ENCODE data around the gene CFAP74. TPM values are rescaled to one million over a fixed set of nuclear protein-coding genes. Genes with fewer than 3 reads are reported as not detected.

The CFAP74 gene
- total RNA-seq, 2 experiments from 2014 or later = not detected

GRCh38 chr1:1986451-1987141, 17.0 kb downstream of the CFAP74 start:
- peaks cover 11% of the 10 kb centered on the region in 2 experiments for H3K27me3 ChIP-seq (ENCODE audit: control insufficient read depth in 1 of 2, insufficient read depth in 2 of 2, low read length in 2 of 2)
- Mint-ChIP-seq H3K27ac (no peak overlapping the region), H3K4me1 (ENCODE audit: low read depth) (peaks cover 9% of the 10 kb centered on the region), H3K27me3 (peaks cover 20% of the 10 kb centered on the region), H3K9me3 (no peaks in the 10 kb centered on the region), H3K4me3 (no peak overlapping the region), H3K36me3 (ENCODE audit: low read depth) (no peaks in the 10 kb centered on the region)
- intact Hi-C loops (cut with DNase I, micrococcal nuclease) = no loop called here
- no peak for TF ChIP-seq CTCF (IDR thresholded peaks at IDR 0.05)
- CTCF ChIA-PET = no interaction called here
- peaks cover 0 to 14% of the 10 kb centered on the region in 2 experiments for H3K9me3 ChIP-seq (ENCODE audit: control insufficient read depth in 1 of 2, insufficient read depth in 1 of 2, low read length in 2 of 2)
- no peaks in the 10 kb centered on the region for H3K36me3 ChIP-seq (ENCODE audit: insufficient read depth, low read length)
- POLR2A ChIA-PET = no interaction called here
- no peak overlapping the region for H3K4me3 ChIP-seq (ENCODE audit: low read length)
- H3K27ac ChIP-seq (ENCODE audit: low read depth in 1 of 2, low read length in 2 of 2) = no peak overlapping the region
- H3K4me1 ChIP-seq (ENCODE audit: insufficient read depth, low read length) = peaks cover 7% of the 10 kb centered on the region
- no peak for DNase-seq
- ATAC-seq (ENCODE audit: poor library complexity) = no peak

DNA sequence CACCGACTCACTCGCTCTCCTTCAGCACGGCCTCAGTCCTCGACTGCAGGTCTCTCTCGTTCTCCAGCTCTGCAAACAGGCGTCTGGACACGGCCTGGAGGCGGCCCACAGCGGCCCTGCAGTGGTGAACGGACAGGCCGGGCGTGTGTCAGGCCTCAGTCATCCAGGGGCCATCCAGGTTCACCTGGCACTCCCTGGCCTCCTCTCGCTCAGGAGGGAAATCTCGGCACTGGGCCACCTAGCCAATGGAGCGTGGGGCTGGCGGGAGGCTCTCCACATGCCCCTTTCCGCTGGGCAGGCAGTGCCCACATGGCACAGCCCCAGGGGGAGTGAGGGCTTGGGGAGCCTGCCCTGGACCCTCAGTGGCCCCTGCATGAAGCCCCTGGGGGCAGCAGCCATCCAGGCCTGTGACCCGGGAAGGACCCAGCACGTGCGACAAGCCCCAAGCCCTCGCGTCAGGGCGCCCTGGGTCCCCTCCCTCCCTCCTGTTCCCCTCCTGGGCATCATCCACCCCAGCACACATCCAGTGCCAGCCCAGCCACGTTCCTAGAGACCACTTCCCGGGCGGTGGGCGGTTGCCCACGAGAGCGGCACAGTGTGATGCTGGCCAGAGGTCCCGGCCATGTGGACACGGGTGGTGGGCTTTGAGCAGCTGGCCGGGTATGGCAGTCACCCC, 18.1 kb downstream of the CFAP74 start:
- Histone ChIP-seq H3K27ac (ENCODE audit: low read depth in 1 of 2, low read length in 2 of 2) (no peak overlapping the region), H3K27me3 (ENCODE audit: control insufficient read depth in 1 of 2, insufficient read depth in 2 of 2, low read length in 2 of 2) (peaks cover 11% of the 10 kb centered on the region in 2 experiments), H3K4me3 (ENCODE audit: low read length) (no peak overlapping the region), H3K4me1 (ENCODE audit: insufficient read depth, low read length) (peaks cover 7% of the 10 kb centered on the region), H3K9me3 (ENCODE audit: control insufficient read depth in 1 of 2, insufficient read depth in 1 of 2, low read length in 2 of 2) (peaks cover 0 to 21% of the 10 kb centered on the region in 2 experiments), H3K36me3 (ENCODE audit: insufficient read depth, low read length) (no peaks in the 10 kb centered on the region)
- H3K4me3 Mint-ChIP-seq = no peak overlapping the region
- intact Hi-C loops (cut with DNase I, micrococcal nuclease) = no loop called here
- peaks cover 15% of the 10 kb centered on the region for H3K27me3 Mint-ChIP-seq
- POLR2A ChIA-PET = no interaction called here
- no peaks in the 10 kb centered on the region for H3K9me3 Mint-ChIP-seq
- TF ChIP-seq CTCF (IDR thresholded peaks at IDR 0.05) = no peak
- no peak for DNase-seq
- no peak for ATAC-seq (ENCODE audit: poor library complexity)
- CTCF ChIA-PET = no interaction called here
- H3K36me3 Mint-ChIP-seq (ENCODE audit: low read depth) = no peaks in the 10 kb centered on the region
- no peak overlapping the region for H3K27ac Mint-ChIP-seq
- H3K4me1 Mint-ChIP-seq (ENCODE audit: low read depth) = peaks cover 9% of the 10 kb centered on the region

DNA sequence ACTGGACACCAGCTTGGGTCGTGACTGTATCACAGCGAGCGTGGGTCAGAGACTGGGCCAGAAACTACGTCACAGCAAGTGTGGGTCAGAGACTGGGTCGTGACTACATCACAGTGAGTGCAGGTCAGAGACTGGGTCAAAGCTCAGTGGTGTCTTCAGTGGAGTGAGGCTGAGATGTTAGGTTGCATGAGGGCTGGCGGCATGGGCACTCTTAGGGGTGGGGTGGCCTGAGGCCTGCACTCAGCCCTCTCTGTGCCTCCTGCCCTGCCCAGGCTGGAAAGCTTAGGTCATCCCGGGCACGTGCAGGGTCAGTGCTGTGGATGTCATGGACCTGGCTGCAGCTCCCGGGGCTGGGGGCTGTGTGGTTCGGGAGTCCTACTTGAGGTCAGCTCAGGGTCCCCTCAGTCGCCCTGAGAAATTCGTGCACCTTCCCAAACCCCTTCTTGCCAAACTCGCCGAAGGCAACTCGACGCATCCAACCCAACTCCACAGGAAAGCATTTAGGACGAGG, 19.0 kb downstream of the CFAP74 start:
- intact Hi-C loops (cut with DNase I, micrococcal nuclease) = no loop called here
- Histone ChIP-seq H3K27ac (ENCODE audit: low read depth in 1 of 2, low read length in 2 of 2) (no peak overlapping the region), H3K4me1 (ENCODE audit: insufficient read depth, low read length) (peaks cover 7% of the 10 kb centered on the region), H3K4me3 (ENCODE audit: low read length) (no peak overlapping the region), H3K27me3 (ENCODE audit: control insufficient read depth in 1 of 2, insufficient read depth in 2 of 2, low read length in 2 of 2) (peaks cover 11% of the 10 kb centered on the region in 2 experiments), H3K36me3 (ENCODE audit: insufficient read depth, low read length) (no peaks in the 10 kb centered on the region), H3K9me3 (ENCODE audit: control insufficient read depth in 1 of 2, insufficient read depth in 1 of 2, low read length in 2 of 2) (peaks cover 0 to 29% of the 10 kb centered on the region in 2 experiments)
- TF ChIP-seq CTCF (IDR thresholded peaks at IDR 0.05) = no peak
- H3K9me3 Mint-ChIP-seq = no peaks in the 10 kb centered on the region
- H3K27ac Mint-ChIP-seq = no peak overlapping the region
- H3K4me1 Mint-ChIP-seq (ENCODE audit: low read depth) = peaks cover 9% of the 10 kb centered on the region
- no peak overlapping the region for H3K4me3 Mint-ChIP-seq
- H3K27me3 Mint-ChIP-seq = peaks cover 10% of the 10 kb centered on the region
- ATAC-seq (ENCODE audit: poor library complexity) (no peak), DNase-seq (no peak)
- ChIA-PET POLR2A (no interaction called here), CTCF (no interaction called here)
- no peaks in the 10 kb centered on the region for H3K36me3 Mint-ChIP-seq (ENCODE audit: low read depth)
